HFFc6 (cell line): ENCODE data around the gene SUPT16H. TPM values are rescaled to one million over a fixed set of nuclear protein-coding genes. Genes with fewer than 3 reads are reported as not detected.

Experiments
- DNase-seq: peaks from one replicate; pipeline ENCODE4 v3.0.0-alpha.2; 2018
- H3K27ac Mint-ChIP-seq: 2 replicates; pipeline ENCODE4 v1.8.0; 2020; ENCODE audit warnings: mild to moderate bottlenecking, mixed read lengths
- H3K27me3 Mint-ChIP-seq: 2 replicates; pipeline ENCODE4 v1.8.0; 2021; ENCODE audit warnings: mild to moderate bottlenecking, moderate library complexity, mixed read lengths; ENCODE audit not compliant: insufficient read depth
- H3K36me3 Mint-ChIP-seq: 2 replicates; pipeline ENCODE4 v1.8.0; 2021; ENCODE audit warnings: low read depth, mixed read lengths
- H3K4me1 Mint-ChIP-seq: 2 replicates; pipeline ENCODE4 v1.8.0; 2020; ENCODE audit warnings: low read depth, mixed read lengths
- H3K4me3 Mint-ChIP-seq: 2 replicates; pipeline ENCODE4 v1.8.0; 2020; ENCODE audit warnings: mild to moderate bottlenecking, moderate library complexity, mixed read lengths
- H3K9me3 Mint-ChIP-seq: 2 replicates; pipeline ENCODE4 v1.8.0; 2020; ENCODE audit warnings: mild to moderate bottlenecking, mixed read lengths
- CTCF ChIP-seq: fragments of 200-600 bp; sonication (generic); IDR thresholded peaks from 2 replicates; pipeline ENCODE4 v1.5.0; 2021; ENCODE audit warnings: antibody characterized with exemption, mild to moderate bottlenecking
- total RNA-seq, 6 experiments: library from RNA; stranded (reverse); fragmentation: NEBNext Ultra II Directional; extraction: Animal tissue kit (Norgen Biotek cat#: 25700); gene quantifications; 2 replicates in 1 of 6; 3 replicates in 5 of 6; pipeline ENCODE4 v1.2.3, GENCODE V29; 2021

Gene SUPT16H
- total RNA-seq, 6 experiments from 2014 or later = 67.9 to 91.9 (median 86.2) TPM

DNA sequence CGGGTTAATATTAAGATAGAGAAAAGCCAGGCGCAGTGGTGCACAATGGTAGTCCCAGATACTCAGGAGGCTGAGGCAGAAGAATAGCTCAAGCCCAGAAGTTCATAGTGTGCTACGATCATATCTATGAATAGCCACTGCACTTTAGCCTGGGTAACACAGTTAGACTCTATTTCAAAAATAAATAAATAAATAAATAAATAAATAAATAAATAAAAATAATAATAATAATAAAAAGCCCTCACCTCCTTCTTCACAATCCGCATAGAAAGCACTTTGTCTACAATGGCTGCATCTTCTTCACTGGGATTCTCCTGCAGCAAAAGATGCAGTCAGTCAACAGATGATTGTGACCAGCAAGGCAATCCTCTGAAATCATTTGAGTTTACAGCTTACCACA, 31.5 kb upstream of the SUPT16H start:
- no peak for DNase-seq
- no peaks in the 10 kb centered on the region for H3K27me3 Mint-ChIP-seq
- H3K4me3 Mint-ChIP-seq = no peak overlapping the region
- no peak for TF ChIP-seq CTCF
- no peaks in the 10 kb centered on the region for H3K9me3 Mint-ChIP-seq
- no peak overlapping the region for H3K27ac Mint-ChIP-seq
- no peaks in the 10 kb centered on the region for H3K4me1 Mint-ChIP-seq
- H3K36me3 Mint-ChIP-seq = peaks cover 24% of the 10 kb centered on the region; the same call in 1 of the 2 replicates

GRCh38 chr14:21414137-21414631, 30.4 kb upstream of the SUPT16H start:
- H3K36me3 Mint-ChIP-seq = peaks cover 31% of the 10 kb centered on the region
- no peaks in the 10 kb centered on the region for H3K9me3 Mint-ChIP-seq
- H3K4me1 Mint-ChIP-seq = peaks cover 3% of the 10 kb centered on the region
- no peak for DNase-seq
- no peak overlapping the region for H3K4me3 Mint-ChIP-seq
- H3K27ac Mint-ChIP-seq = no peak overlapping the region
- no peak for TF ChIP-seq CTCF
- no peaks in the 10 kb centered on the region for H3K27me3 Mint-ChIP-seq

DNA sequence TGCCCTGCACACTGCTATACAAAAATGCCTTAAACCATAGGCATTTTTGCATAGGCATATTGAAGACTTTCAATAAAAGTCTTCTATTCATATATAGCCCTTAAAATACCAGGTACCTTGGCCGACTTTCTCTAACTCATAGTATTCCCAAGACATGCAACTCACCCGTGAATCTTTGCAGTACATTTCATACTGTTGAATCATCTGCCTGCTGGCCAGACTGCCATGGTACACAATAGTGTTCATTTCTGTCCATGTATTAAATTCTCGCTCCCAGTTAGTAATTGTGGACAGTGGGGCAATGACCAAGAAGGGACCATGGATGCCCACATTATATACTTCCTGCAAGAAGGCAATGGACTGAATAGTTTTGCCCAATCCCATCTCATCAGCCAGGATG, 24.3 kb upstream of the SUPT16H start:
- Mint-ChIP-seq H3K9me3 (no peaks in the 10 kb centered on the region), H3K27me3 (no peaks in the 10 kb centered on the region), H3K4me3 (no peak overlapping the region), H3K4me1 (peaks cover 25% of the 10 kb centered on the region), H3K36me3 (peaks cover 63% of the 10 kb centered on the region), H3K27ac (peak overlapping the region; percentile 42; the same call in 1 of the 2 replicates)
- peak; percentile 64 for DNase-seq
- no peak for TF ChIP-seq CTCF

- H3K27ac Mint-ChIP-seq = no peak overlapping the region
- no peak for TF ChIP-seq CTCF
- H3K4me3 Mint-ChIP-seq = no peak overlapping the region
- H3K27me3 Mint-ChIP-seq = no peaks in the 10 kb centered on the region
- no peak for DNase-seq
- peaks cover 76% of the 10 kb centered on the region for H3K36me3 Mint-ChIP-seq
- no peaks in the 10 kb centered on the region for H3K9me3 Mint-ChIP-seq
- peaks cover 25% of the 10 kb centered on the region for H3K4me1 Mint-ChIP-seq
Measured at GRCh38 chr14:21406213-21406612, 22.4 kb upstream of the SUPT16H start.

GRCh38 chr14:21405097-21405496, 21.3 kb upstream of the SUPT16H start:
- DNase-seq = peak; percentile 26
- Mint-ChIP-seq H3K9me3 (no peaks in the 10 kb centered on the region), H3K27ac (peak overlapping the region; percentile 42; the same call in 1 of the 2 replicates), H3K36me3 (peaks cover 74% of the 10 kb centered on the region), H3K4me3 (no peak overlapping the region), H3K27me3 (no peaks in the 10 kb centered on the region), H3K4me1 (peaks cover 25% of the 10 kb centered on the region)
- no peak for TF ChIP-seq CTCF
